Fibroblast of pulmonary artery (primary cell): Measurements from ENCODE around the gene DDX28.

ENCODE experiments used
- DNase-seq: peaks from one replicate; pipeline ENCODE4 v3.0.0-alpha.2; 2010; ENCODE audit warnings: low read depth
- H3K4me3 ChIP-seq: replicated peaks from 2 replicates; pipeline ENCODE4 v1.5.1; 2011; ENCODE audit warnings: low read depth, mild to moderate bottlenecking, control low read depth, low read length, moderate library complexity
- CTCF ChIP-seq: IDR thresholded peaks from 2 replicates; pipeline ENCODE4 v1.5.1; 2011; ENCODE audit warnings: mild to moderate bottlenecking, control low read depth, low read length, inconsistent platforms; ENCODE audit errors: missing control alignments

DDX28 gene

GRCh38 chr16:68022728-68023537 lies at the start of gene DDX28, which contains the start of gene DUS2:
TSS of gene DDX28 (minus strand) at chr16:68023232. CDS start at chr16:68023202, 30 bp downstream.
TSS of gene DUS2 (plus strand) at chr16:68023284. CDS start at chr16:68038024, 14,740 bp downstream.
- no peak for TF ChIP-seq CTCF
- peak within 1 kb of the TSS; percentile 97 for H3K4me3 ChIP-seq
- DNase-seq: peak; percentile 94

- H3K4me3 ChIP-seq: no peak overlapping the region
- DNase-seq: no peak
- no peak for TF ChIP-seq CTCF
Measured at GRCh38 chr16:68072038-68072695, 49.1 kb upstream of the DDX28 start.

GRCh38 chr16:68071518-68071901 lies 48.5 kb upstream of the DDX28 start:
- H3K4me3 ChIP-seq: no peak overlapping the region
- DNase-seq: no peak
- no peak for TF ChIP-seq CTCF

GRCh38 chr16:68070806-68071517 lies 47.9 kb upstream of the DDX28 start:
- no peak overlapping the region for H3K4me3 ChIP-seq
- TF ChIP-seq CTCF: no peak
- DNase-seq: no peak

GRCh38 chr16:68070249-68070730 lies 47.3 kb upstream of the DDX28 start:
- H3K4me3 ChIP-seq: no peak overlapping the region
- no peak for TF ChIP-seq CTCF
- DNase-seq: no peak

GRCh38 chr16:68069511-68070248 lies 46.6 kb upstream of the DDX28 start:
- no peak overlapping the region for H3K4me3 ChIP-seq
- TF ChIP-seq CTCF: no peak
- no peak for DNase-seq
